Activated CD8-positive, alpha-beta memory T cell treated with anti-CD3 and anti-CD28 coated beads, Interleukin-2, amount 50 U/mL, for 4 hours (primary cell): ENCODE measurements around the gene PERM1.
"Not testable (repeated sequence)": the region's sequence is repeated elsewhere in the genome, so short reads cannot be mapped to it uniquely, and the experiment has no call there.

Source experiments
- DNase-seq: peaks from one replicate; pipeline ENCODE4 v3.0.0-alpha.2; 2020

Gene PERM1

DNA sequence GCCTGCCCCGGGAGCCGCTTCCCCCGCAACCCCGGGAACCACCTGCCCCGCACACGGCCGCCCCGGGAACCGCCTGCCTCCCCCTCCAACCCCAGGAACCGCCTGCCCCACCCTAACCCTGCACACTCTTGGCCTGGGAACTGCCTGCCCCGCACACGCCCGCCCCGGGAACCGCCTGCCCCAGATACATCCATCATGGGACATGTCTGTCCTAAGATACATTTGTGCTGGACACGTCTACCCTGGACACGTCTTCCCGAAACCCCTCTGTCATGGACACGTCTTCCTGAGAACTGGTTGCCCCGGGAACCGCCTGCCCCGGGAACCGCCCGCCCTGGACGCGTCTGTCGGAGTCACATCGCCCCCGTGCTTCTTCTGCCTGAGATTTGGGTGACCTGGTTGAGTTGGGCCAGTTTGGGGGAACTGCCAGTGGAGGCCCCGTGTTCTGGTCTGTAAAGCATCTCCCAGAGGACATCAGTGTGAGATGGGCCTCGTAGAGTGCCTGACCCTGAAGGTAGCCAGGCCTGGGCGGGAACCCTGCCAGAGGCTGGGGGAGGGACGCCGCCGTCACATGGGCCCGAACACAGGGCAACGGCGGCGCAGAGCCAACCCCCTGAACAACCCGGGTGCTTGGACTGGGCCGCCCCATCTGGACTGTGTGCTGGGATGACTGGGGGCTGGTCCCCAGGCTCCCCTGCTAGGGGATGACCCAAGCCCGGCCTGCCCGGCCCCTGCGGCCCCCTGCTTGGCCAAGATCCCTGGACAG is 3.6 kb downstream of the PERM1 start:
- DNase-seq: no peak

DNA sequence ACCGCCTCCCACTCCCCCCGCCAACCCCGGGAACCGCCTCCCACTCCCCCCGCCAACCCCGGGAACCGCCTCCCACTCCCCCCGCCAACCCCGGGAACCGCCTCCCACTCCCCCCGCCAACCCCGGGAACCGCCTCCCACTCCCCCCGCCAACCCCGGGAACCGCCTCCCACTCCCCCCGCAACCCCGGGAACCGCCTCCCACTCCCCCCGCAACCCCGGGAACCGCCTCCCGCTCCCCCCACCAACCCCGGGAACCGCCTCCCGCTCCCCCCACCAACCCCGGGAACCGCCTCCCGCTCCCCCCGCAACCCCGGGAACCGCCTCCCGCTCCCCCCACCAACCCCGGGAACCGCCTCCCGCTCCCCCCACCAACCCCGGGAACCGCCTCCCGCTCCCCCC is 5.1 kb downstream of the PERM1 start:
- not testable (repeated sequence) for DNase-seq

DNA sequence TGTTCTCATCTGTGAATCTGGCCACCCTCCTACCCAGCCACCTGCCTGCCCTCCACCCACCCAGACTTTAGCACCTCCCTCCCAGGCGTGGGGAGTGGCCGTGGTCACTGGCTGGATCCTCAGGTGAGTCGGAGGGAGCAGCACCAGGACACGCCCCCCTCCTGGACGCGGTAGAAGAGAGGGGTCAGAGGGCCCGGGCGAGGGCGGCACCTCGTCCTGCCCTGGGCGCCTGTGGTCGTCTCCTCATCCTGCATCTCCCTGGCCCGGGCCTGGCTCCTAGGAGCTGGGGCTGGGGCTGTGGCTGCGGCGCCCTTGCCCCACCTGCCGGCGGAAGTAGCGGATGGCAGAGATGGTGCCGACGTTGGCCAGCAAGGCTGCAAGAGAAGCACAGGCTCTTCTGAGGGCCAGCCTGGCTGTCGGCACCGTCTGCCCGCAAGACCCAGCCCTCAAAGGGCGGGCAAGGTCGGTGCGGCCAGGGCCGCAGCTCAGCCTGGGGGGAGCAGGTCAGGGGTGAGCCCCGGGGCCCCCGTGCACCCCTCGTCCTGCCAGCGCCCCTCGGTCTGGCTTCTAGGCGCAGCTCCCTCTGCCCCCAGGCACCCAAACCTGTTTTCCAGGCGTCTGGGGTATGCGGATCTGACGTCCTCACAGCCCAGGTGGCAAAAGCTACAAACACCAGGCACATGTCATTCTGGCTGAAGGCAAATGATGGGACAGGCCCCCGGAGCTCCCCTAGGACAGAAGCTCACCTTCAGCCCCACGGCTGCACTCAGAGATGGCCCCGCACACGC is 5.8 kb downstream of the PERM1 start:
- peak; percentile 74 for DNase-seq

DNA sequence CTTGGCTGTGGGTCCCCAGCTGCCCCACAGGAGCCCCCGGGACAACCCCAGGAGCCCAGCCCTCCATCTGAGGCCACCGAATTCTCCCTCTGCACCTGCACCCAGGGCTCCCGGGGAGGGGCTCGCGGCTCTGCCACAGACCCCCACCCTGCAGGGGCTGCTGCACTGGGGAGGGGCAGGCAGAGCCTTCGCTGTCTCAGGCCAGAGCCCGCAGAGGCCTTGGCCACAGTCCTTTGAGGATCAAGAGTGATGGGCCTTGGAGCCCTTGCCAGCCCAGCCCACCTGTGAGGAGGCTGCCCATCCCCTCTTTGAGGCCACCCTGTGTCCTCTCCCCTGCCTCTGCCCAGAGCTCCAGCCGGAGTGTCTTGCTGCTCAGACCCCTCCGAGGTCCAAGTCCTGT is 6.5 kb downstream of the PERM1 start:
- DNase-seq: no peak

DNA sequence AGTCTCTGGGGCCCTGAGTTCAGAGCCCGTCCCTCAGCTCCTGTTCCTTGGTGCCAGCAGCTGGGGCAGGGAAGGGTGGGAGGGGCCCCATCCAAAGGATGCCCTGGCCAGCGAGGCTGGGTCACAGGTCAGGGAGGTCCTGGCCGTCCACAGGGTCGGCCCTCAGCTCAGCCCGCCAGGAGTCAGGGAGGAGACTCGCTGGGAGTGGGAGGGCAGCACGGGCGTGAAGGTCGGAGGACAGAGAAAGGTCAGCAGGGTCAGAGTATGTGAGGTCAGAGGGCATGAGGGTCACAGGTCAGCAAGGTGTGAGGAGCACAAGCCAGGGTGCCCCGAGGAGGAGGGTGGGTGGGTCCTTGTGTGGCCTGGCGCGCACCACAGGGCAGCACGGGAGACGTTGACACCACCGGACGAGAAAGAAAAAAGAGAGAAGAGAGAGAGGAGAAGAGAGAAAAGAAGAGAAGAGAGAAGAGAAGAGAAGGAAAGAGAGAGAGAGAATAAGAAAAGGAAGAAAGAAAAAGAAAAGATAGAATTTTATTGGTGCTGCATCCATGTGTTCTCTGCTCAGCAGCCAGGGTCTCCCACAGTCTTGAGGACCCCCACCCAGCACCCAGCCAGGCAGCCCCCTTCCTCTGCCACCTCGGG is 7.1 kb downstream of the PERM1 start:
- no peak for DNase-seq

DNA sequence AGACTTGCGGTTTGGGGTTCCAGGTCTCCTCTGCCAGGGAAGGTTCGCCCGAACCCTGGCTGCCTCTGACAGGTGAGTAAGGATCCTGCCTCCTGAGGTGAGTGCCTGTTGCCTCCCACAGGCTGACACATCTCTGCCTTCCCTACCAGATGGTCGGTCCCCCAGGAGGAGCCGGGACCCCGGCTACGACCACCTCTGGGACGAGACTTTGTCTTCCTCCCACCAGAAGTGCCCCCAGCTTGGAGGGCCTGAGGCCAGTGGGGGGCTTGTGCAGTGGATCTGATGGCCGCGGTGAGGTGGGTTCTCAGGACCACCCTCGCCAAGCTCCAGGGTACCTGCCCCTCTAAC is 7.6 kb downstream of the PERM1 start:
- DNase-seq: no peak

DNA sequence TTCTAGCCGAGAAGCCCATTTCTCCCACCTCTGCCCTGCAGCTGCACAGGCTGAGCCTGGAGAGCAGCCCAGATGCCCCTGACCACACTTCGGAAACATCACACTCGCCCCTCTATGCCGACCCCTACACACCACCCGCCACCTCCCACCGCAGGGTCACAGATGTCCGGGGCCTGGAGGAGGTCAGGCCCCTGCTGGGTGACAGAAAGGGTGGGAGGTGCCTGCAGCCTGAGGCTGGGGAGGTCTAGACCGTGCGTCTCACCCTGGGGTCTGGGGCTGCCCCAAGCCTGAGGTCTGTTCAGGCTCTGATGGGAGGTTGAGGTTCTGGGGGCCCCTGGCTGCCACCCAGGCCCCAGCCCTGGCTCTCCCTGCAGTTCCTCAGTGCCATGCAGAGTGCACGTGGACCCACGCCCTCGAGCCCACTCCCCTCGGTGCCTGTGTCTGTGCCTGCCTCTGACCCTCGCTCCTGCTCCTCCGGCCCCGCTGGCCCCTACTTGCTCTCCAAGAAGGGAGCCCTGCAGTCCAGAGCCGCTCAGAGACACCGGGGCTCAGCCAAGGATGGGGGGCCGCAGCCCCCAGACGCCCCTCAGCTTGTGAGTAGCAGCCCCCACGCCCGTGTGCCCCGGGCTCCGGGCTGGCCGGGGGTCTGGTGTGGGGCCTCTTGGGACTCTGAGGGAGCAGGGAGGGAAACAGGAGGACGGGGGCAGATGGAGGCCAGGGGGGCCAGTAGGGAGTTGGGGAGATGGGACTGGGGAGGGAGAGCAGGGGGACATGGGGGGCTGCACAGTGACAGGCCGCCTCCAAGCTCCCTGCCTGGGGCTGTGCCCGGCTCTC is 8.2 kb downstream of the PERM1 start:
- DNase-seq: no peak

DNA sequence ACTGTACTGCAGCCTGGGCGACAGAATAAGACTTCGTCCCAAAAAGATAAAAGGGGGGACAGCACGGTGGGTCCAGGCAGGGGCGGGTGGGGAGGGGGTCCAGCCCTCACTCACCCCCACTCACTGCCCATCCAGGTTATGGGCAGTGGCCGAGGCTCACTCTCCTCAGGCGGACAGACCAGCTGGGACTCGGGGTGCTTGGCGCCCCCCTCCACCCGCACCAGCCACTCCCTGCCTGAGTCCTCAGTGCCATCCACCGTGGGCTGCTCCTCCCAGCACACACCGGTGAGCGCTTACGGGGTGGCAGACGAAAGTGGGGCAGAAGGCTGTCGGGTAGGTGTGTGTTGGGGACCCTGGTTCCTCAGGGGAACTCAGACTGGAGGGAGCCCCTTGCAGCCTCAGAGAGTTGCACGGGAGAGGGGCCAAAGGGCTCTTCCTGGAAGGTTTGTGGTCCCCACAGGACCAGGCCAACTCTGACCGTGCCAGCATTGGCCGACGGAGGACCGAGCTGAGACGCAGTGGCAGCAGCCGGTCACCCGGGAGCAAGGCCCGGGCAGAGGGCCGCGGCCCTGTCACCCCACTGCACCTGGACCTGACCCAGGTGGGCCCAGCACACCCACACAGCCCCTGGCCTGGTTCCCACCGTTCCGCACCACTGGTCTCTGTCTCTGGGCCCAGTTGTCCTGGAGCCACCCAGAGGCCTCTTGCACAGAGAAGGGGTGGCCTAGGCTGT is 9.0 kb downstream of the PERM1 start:
- DNase-seq: no peak

DNA sequence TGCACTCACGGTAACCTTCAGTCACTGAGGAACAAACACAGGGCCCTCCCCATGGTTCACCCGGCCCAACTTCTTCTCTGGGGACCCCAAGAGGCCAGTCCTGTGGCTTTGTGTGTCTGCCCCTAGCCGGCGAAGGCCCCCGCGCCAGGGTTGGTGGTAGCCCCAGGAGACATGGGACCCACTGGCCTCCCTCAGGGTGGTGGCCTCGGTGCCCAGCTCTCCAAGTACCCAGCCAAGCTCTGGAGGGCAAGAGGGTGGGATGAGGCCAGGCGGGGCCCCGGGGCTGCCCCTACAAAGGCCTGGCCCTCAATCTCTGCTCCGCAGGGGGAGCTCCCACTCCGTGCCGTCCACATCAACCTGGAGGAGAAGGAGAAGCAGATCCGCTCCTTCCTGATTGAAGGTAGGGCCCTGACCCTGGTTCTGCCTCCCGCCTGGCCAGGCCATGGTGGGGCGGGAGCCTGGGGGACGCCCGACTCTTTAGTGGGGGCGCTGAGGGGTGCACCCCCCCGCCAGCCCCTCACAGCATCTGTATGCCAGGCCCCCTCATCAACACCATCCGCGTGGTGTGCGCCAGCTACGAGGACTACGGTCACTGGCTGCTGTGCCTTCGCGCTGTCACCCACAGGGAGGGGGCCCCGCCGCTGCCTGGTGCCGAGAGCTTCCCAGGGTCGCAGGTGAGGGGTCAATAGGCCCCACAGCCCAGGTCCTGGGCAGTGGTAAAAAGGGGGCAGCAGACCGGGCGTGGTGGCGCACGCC is 10.0 kb downstream of the PERM1 start:
- no peak for DNase-seq

DNA sequence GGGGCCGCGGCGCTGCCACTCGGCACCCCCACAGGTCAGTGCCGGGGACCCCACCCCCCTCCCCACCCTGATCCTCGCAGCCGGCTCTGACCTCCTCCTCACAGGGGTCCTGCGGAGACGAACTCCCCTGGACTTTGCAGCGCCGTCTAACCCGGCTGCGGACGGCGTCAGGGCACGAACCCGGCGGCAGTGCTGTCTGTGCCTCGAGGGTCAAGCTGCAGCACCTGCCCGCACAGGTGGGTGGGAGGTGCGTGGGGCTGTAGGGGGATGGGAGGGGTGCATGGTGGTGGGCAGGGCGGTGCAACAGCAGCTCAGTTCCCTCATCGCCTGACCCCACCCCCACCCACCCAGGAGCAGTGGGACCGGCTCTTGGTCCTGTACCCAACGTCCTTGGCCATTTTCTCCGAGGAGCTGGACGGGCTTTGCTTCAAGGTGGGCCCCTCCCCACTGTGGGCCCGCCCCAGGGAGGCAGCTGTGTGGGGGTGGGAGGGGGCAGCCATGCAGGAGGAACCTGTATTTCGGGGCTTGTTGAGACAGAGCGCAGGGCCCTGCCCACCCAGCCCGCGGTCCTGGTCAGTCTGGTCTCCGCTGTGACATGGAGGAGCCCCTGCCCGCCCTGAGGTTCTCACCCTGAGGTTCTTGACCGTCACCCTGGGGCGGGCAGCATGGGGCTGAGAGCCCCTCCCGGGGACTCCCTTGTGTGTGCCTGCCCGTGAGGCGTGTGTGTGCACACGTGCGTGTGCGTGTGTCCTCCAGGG is 10.7 kb downstream of the PERM1 start:
- no peak for DNase-seq

DNA sequence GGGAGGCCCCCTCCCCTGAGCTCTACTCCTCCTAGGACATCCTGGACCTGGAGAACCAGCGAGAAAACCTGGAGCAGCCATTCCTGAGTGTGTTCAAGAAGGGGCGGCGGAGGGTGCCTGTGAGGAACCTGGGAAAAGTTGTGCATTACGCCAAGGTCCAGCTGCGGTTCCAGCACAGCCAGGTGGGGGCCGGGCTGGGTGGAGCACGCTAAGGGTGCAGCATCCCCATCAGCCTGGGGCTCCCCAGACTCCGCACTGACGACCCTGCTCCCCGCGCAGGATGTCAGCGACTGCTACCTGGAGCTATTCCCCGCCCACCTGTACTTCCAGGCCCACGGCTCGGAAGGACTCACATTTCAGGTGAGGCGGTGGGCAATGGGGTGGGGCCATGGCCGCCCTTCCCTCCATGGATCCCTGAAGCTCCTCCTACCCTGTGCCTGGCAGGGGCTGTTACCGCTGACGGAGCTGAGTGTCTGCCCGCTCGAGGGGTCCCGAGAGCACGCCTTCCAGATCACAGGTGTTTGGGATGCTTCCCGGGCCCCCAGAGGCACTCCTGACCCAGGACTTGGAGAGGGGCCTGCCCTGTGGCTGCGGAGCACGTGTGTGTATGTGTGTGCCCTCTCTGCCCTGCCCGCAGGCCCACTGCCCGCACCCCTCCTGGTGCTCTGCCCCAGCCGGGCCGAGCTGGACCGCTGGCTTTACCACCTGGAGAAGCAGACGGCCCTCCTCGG is 11.5 kb downstream of the PERM1 start:
- no peak for DNase-seq

DNA sequence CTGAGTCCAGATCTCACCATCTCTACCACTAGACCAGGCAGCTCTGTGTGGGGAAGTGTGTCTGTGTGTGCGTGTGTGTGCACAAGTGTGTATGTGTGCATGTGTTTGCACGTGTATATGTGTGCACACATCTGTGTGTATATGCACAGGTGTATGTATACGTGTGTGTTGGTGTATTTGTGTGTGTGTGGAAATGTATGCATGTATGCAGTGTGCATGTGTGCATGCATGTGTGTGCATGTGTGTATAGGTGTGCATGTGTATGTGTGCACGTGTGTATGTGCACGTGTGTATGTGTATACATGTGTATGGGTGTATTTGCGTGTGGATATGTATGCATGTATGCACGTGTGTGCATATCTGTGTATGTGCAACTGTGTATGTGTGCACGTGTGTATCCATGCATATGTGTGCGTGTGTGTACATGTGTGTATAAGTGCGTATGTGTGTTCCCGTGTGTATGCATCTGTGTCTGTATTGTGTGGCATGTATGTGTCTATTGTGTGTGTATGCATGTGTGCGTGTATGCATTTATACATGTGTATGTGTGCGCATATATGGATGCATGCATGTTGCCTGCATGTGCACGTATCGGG is 12.5 kb downstream of the PERM1 start:
- DNase-seq: no peak

DNA sequence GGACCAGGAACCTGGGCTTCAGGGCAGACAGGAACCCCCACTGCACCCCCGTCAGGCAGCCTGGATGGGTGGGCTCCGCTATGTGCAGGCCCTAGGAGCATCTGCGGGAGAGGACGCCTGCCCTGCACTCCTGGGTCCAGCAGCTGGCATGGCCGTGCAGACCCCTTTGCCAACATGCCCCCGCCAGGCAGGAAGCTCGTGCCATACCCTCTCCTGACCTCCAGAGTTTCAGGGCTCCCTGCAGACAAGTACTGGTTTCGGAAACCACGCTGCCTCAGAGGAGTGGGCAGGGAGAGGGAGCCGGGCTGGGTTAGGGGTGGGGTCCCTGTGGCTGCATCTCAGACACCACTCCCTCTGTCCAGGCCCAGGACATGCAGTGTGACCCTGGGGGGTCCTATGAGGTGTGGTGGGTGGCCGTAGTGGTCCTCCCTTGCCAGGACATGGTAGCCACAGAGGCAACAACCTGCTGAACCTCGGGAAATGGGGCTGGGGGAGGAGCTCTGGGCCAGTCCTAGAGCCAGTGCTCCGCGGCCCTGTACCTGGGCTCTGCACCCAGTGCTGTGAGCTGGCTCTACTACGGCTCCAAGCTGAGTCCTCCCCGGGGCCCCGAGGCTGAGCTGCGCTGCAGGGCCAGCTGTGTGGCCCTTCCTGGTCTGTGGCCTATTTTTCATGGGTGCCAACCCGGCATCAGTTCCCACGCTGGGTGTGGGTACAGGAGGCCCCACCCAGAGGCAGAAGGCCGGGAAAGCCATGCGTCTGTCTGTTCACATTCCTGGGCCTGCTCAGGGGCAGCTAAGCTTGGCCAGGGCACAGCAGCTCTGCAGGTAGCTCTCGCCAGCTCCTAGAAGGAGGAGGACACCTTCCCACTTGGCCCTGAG is 14.2 kb downstream of the PERM1 start:
- no peak for DNase-seq

DNA sequence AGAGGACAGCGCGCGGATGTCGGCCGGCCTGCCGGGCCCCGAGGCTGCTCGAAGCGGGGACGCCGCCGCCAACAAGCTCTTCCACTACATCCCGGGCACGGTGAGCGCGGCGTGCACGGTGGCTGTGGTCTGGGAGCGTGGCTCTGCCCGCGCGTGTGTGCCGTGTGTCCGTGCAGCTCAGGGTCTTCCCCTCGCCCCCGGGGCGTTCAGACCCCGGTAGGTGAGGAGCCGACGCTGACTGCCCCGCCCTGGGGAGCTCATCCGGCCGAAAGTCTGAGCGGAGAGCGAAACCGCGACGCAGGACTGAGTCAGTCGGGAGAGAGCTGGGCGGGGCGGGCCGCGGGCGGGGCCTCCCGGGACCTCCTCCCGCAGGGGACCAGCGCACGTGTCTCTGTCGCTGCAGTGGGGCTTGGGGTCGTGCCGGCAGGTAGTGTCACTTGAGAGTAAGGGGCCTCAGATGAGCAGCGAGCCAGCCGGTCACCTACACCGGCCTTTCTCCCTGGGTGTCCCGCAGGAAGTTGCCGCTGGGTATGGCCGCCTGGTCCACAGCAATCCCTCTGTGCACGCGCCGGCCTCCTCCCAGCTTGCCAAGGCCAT is 15.1 kb downstream of the PERM1 start:
- DNase-seq: peak; percentile 89

DNA sequence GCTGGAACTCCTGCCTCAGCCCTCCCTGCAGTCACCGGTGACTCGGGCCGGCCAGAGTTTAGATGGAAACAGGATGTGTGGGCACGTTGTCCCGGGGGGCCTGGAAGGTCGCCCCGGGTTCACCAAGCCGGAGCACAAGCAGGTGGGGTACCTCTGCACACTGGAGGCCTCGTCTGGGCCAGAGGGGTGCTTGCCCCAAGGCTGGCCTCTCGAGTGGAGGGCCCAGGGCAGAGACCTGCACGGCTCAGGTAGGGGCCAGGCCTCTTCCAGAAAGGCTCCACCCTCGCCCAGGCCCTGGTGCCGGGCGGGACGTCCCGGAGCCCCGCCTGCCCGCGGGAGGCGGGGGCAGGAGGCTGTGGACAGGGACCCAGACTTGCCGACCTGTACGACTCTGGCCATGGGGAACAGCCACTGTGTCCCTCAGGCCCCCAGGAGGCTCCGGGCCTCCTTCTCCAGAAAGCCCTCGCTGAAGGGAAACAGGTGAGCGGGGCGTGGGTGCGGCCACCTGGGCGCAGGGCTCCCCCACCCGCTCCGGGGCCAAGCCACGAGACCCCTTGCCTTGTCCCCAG is 15.7 kb downstream of the PERM1 start, which contains the start of gene PLEKHN1:
Gene PLEKHN1, plus strand, starts transcription at position 348 of the 569 bp plus-strand sequence. Its CDS starts 50 bp downstream, at position 398.
- no peak for DNase-seq

DNA sequence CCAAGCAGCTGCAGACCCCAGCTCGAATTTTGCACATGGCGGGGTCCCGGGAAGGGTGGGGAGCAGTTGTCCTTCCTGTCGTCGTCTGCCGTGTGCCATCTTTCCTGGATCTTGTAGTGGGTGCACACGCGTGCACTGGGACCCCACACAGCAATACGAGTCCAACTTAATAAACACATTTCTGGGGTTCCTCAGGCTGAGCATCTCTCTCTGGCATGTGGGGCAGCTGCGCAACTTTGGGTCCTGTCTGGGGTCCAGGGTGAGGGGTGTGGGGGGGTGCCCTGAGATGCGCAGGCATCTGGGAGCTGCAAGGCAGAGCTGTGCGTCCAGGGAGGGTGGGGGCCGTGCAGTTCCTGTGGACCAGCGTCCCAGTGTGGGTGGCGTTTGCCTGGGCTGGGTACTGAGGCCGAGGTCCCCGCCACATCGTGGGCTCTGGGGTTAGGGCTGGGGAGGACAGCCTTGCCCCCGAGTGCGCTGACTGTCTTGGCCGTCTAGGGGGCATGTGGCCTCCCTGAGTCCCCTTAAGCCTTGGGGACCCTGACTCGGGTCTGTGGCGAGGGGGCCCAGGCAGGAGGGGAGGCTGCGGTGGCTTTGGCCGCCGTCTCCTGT is 16.3 kb downstream of the PERM1 start:
- DNase-seq: no peak
